Muscle layer of colon (tissue), 2 donors: ENCODE data around the gene NR1D2.
A peak's percentile ranks its signal among the peaks of the same experiment; 100 is the strongest.

Source experiments
- H3K27ac ChIP-seq: one replicate; pipeline ENCODE4 v1.7.0; 2013; ENCODE audit warnings: low read depth, mild to moderate bottlenecking, low read length, moderate library complexity
- H3K27me3 ChIP-seq, 2 donors: one replicate each; pipeline ENCODE4 v1.7.0; 2013; ENCODE audit warnings: low read length in 2 of 2, mild to moderate bottlenecking in 2 of 2; ENCODE audit not compliant: insufficient read depth in 2 of 2, control insufficient read depth in 1 of 2
- H3K36me3 ChIP-seq: one replicate; pipeline ENCODE4 v1.7.0; 2013; ENCODE audit warnings: mild to moderate bottlenecking, low read length; ENCODE audit not compliant: insufficient read depth
- H3K4me1 ChIP-seq: one replicate; pipeline ENCODE4 v1.7.0; 2013; ENCODE audit warnings: mild to moderate bottlenecking, low read length; ENCODE audit not compliant: insufficient read depth
- H3K4me3 ChIP-seq, 2 donors: one replicate each; pipeline ENCODE4 v1.7.0; 2013; ENCODE audit warnings: low read length in 2 of 2, low read depth in 1 of 2, mild to moderate bottlenecking in 1 of 2, moderate library complexity in 1 of 2
- H3K9ac ChIP-seq: one replicate; pipeline ENCODE4 v1.7.0; 2013; ENCODE audit warnings: low read length
- H3K9me3 ChIP-seq: one replicate; pipeline ENCODE4 v1.7.0; 2013; ENCODE audit warnings: mild to moderate bottlenecking, low read length
- donor health status: abdominal sarcoma.
- donor health status: Adenocarcinoma of cecum.

The NR1D2 gene

DNA sequence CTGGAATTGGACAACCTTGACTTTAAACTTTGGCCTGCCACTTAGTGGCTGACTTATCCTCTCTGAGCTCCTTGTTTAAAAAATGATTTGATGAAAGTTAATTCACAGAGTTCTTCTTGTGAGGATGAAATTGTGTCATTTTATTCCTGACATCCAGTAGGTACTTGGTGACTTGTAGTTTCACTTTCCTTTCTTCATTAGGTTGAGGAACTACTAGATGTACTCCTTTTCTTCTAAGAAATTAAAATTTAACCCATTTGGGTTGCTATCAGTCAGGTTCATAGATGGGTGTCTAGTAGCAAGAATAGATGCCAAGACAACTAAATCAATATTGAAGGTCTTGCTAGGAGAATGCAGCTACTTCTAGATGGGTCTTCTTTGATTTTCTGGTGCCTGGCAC, 5.2 kb downstream of the NR1D2 start:
- Histone ChIP-seq H3K4me1 (peaks cover 79% of the 10 kb centered on the region), H3K36me3 (peaks cover 9% of the 10 kb centered on the region), H3K27me3 (no peaks in the 10 kb centered on the region), H3K9me3 (no peaks in the 10 kb centered on the region), H3K4me3 (peak overlapping the region in 1 of 2 donors; percentile 16), H3K27ac (no peak overlapping the region), H3K9ac (no peak overlapping the region)

DNA sequence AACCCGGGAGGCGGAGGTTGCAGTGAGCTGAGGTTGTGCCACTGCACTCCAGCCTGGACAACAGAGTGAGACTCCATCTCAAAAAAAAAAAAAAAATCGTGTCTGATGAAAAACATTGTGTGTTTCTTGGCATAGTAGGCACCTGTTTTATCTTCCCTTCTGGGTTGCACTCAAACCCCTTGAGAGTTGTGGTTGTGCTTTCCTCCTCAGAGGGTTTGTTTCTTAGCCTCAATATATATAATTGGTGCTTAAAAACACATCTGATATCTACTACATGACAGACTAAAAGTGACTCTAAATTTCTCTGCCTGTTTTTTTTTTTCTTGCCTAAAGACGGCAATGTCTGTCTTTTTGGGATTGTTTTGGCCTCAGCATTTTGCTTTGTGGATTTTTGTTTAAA, 7.6 kb downstream of the NR1D2 start:
- Histone ChIP-seq H3K9me3 (no peaks in the 10 kb centered on the region), H3K27ac (no peak overlapping the region), H3K4me1 (peaks cover 68% of the 10 kb centered on the region), H3K27me3 (no peaks in the 10 kb centered on the region), H3K36me3 (peaks cover 13% of the 10 kb centered on the region), H3K4me3 (no peak overlapping the region), H3K9ac (no peak overlapping the region)

DNA sequence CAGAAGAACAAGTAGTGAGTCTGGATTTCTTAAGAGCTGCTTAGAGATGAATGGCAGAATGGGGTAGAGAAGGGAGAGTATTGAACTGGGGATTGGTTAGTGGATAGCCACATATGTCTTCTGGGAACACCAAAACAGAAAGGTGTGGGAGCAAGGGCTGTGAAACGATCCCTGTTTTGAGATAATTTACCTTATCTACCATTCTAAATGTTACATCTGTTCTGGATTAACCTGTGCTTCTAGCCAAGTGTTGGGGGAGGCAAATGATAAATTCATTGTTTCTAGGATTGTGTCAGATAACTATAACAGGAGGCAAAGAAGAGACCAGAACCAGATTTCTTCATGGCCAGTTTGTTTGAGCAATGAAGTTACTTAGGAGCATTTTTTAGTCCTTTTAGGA, 8.4 kb downstream of the NR1D2 start:
- H3K36me3 ChIP-seq = peaks cover 13% of the 10 kb centered on the region
- no peaks in the 10 kb centered on the region for H3K9me3 ChIP-seq
- H3K27ac ChIP-seq = no peak overlapping the region
- no peaks in the 10 kb centered on the region for H3K27me3 ChIP-seq
- no peak overlapping the region for H3K4me3 ChIP-seq
- H3K9ac ChIP-seq = no peak overlapping the region
- peaks cover 59% of the 10 kb centered on the region for H3K4me1 ChIP-seq

DNA sequence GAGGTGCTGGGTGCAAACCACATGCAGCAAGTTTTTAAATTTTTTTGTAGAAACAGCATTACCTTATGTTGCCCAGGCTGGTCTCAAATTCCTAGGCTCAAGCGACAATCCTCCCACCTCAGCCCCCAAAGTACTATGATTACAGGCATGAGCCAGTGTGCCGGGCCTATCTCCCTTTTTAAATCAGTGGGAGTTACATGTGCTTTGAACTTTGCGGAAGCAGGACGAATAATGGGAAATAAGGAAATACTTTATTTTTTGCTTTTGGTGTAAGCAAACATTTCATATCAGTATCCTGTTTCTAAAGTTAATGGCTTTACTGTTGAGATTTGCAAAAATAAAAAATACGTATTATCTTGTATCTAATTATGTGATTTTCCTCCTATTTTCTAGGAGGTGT, 9.1 kb downstream of the NR1D2 start:
- H3K27me3 ChIP-seq = no peaks in the 10 kb centered on the region
- no peaks in the 10 kb centered on the region for H3K9me3 ChIP-seq
- no peak overlapping the region for H3K9ac ChIP-seq
- H3K4me1 ChIP-seq = peaks cover 57% of the 10 kb centered on the region
- no peak overlapping the region for H3K27ac ChIP-seq
- H3K4me3 ChIP-seq = no peak overlapping the region
- peaks cover 13% of the 10 kb centered on the region for H3K36me3 ChIP-seq

- H3K36me3 ChIP-seq = peaks cover 21% of the 10 kb centered on the region
- H3K4me1 ChIP-seq = peaks cover 38% of the 10 kb centered on the region
- no peak overlapping the region for H3K27ac ChIP-seq
- no peak overlapping the region for H3K9ac ChIP-seq
- no peaks in the 10 kb centered on the region for H3K27me3 ChIP-seq
- no peak overlapping the region for H3K4me3 ChIP-seq
- H3K9me3 ChIP-seq = no peaks in the 10 kb centered on the region
Measured at GRCh38 chr3:23956701-23957100, 11.6 kb downstream of the NR1D2 start.

DNA sequence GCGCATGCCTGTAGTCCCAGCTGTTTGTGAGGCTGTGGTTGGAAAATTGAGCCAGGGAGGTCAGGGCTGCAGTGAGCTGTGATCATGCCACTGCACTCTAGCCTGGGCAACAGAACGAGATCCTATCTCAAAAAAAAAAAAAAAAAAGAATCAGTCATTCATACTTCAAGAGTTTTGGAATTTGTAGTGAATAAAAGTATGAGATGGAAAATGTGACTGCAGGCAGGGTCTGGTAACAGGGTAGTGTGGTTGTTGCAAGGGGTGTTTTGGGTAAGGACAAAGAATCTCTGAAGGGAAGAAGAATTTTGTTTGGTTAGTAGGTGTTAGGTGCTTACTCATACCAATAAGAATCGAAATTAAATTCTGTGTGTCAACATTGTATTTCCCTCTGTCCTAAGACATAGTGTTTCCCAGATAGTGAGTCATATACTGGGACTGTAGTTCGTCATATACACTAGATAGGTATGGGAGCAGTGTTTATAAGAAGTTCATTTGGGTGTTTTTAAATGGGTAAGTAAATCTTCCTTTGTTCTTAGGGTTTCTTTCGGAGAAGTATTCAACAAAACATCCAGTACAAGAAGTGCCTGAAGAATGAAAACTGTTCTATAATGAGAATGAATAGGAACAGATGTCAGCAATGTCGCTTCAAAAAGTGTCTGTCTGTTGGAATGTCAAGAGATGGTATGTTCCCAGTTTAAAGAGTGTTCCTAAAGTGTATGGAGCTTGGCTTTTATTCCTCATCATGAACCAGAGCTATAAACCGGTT, 14.2 kb downstream of the NR1D2 start:
- Histone ChIP-seq H3K9ac (no peak overlapping the region), H3K4me1 (peaks cover 19% of the 10 kb centered on the region), H3K27me3 (no peaks in the 10 kb centered on the region), H3K27ac (no peak overlapping the region), H3K36me3 (peaks cover 41% of the 10 kb centered on the region), H3K9me3 (no peaks in the 10 kb centered on the region), H3K4me3 (no peak overlapping the region)

DNA sequence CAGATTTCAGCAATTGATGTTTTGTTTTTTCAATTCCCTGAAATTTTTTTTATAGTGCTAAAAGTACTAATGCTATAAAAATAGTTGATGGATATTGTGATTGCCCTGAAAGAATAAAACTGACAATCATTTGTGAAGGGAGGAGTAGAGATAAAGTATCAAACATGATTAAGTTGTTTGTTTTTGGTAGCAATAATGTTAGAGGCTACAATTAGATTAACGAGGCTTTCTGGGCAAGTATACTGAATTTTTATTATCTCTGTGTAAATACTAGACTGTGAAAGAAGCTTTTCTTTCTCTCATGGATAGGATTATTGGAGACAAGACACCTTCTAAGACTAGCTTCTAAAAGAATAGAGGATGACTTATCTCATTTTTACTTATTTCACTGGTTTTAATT, 15.6 kb downstream of the NR1D2 start:
- no peaks in the 10 kb centered on the region for H3K27me3 ChIP-seq
- H3K9me3 ChIP-seq = no peaks in the 10 kb centered on the region
- peaks cover 39% of the 10 kb centered on the region for H3K36me3 ChIP-seq
- H3K4me3 ChIP-seq = no peak overlapping the region
- H3K27ac ChIP-seq = no peak overlapping the region
- H3K9ac ChIP-seq = no peak overlapping the region
- peaks cover 20% of the 10 kb centered on the region for H3K4me1 ChIP-seq

- Histone ChIP-seq H3K4me1 (peaks cover 24% of the 10 kb centered on the region), H3K9ac (no peak overlapping the region), H3K4me3 (no peak overlapping the region), H3K27ac (no peak overlapping the region), H3K9me3 (no peaks in the 10 kb centered on the region), H3K36me3 (peaks cover 43% of the 10 kb centered on the region), H3K27me3 (no peaks in the 10 kb centered on the region)
Measured at GRCh38 chr3:23961066-23961465, 16.0 kb downstream of the NR1D2 start.

- no peak overlapping the region for H3K9ac ChIP-seq
- H3K4me3 ChIP-seq = no peak overlapping the region
- peaks cover 47% of the 10 kb centered on the region for H3K36me3 ChIP-seq
- no peaks in the 10 kb centered on the region for H3K27me3 ChIP-seq
- peaks cover 31% of the 10 kb centered on the region for H3K4me1 ChIP-seq
- no peaks in the 10 kb centered on the region for H3K9me3 ChIP-seq
- no peak overlapping the region for H3K27ac ChIP-seq
Measured at GRCh38 chr3:23961913-23962312, 16.8 kb downstream of the NR1D2 start.

DNA sequence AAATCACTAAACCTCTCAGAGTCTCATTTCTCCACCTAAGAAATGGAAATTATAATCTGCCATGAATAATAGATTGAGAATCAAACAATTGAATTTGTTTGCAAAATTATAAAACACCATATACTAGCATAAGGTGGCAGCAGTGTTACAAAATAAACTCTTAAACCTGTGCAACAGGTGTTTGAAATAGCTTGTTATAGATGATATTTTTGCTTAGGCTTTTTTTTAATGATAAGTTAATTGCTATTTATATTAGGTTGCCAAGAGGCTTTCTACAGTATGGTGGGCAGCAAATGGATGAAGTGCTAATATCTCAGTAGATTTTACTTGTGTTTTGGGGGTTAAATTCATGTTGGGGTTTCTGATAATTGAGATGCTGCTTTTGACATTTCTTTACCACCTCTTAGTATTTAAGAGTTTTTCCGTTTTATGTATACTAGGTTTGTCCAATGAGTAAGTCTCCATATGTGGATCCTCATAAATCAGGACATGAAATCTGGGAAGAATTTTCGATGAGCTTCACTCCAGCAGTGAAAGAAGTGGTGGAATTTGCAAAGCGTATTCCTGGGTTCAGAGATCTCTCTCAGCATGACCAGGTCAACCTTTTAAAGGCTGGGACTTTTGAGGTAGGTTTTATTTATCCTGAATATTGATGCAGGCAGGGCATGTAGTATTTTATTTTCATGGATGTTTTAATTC, 19.6 kb downstream of the NR1D2 start:
- H3K4me1 ChIP-seq = peaks cover 28% of the 10 kb centered on the region
- no peaks in the 10 kb centered on the region for H3K9me3 ChIP-seq
- H3K36me3 ChIP-seq = peaks cover 68% of the 10 kb centered on the region
- H3K27ac ChIP-seq = no peak overlapping the region
- no peak overlapping the region for H3K4me3 ChIP-seq
- no peaks in the 10 kb centered on the region for H3K27me3 ChIP-seq
- no peak overlapping the region for H3K9ac ChIP-seq

GRCh38 chr3:23966328-23966727, 21.2 kb downstream of the NR1D2 start:
- Histone ChIP-seq H3K9me3 (no peaks in the 10 kb centered on the region), H3K36me3 (peaks cover 64% of the 10 kb centered on the region), H3K4me1 (peaks cover 28% of the 10 kb centered on the region), H3K27me3 (no peaks in the 10 kb centered on the region), H3K4me3 (no peak overlapping the region), H3K27ac (no peak overlapping the region), H3K9ac (no peak overlapping the region)
